GM12891 (cell line): ENCODE measurements around the gene TWF1.

Experiments
- POLR2A ChIP-seq: IDR thresholded peaks from 2 replicates; pipeline ENCODE4 v1.6.1; 2011; ENCODE audit warnings: low read depth, low read length, control low read depth
- POLR2AphosphoS5 ChIP-seq: IDR thresholded peaks from 2 replicates; pipeline ENCODE4 v1.6.1; 2011; ENCODE audit warnings: low read depth, low read length, control low read depth
- POU2F2 ChIP-seq: IDR thresholded peaks from 2 replicates; pipeline ENCODE4 v1.6.1; 2011; ENCODE audit warnings: low read depth, mild to moderate bottlenecking, control low read depth, low read length, moderate library complexity
- SPI1 ChIP-seq: IDR thresholded peaks from 2 replicates; pipeline ENCODE4 v1.6.1; 2011; ENCODE audit warnings: low read depth, low read length, control low read depth
- TAF1 ChIP-seq: IDR thresholded peaks from 2 replicates; pipeline ENCODE4 v1.6.1; 2011; ENCODE audit warnings: low read depth, low read length, control low read depth

GRCh38 chr12:43841253-43841652 lies 35.1 kb upstream of the TWF1 start:
- no peak for TF ChIP-seq POLR2AphosphoS5
- no peak for TF ChIP-seq POLR2A
- no peak for TF ChIP-seq POU2F2
- TF ChIP-seq SPI1, result no peak
- no peak for TF ChIP-seq TAF1
